A172 (cell line): ENCODE data around the gene EXTL2. TPM values are rescaled to one million over a fixed set of nuclear protein-coding genes. Genes with fewer than 3 reads are reported as not detected.
"Not testable (repeated sequence)": the region's sequence is repeated elsewhere in the genome, so short reads cannot be mapped to it uniquely, and the experiment has no call there.

Source experiments
- DNase-seq: peaks from one replicate; pipeline ENCODE4 v3.0.0-alpha.2; 2015; ENCODE audit warnings: low spot score
- total RNA-seq: library from RNA; depleted of rRNA; stranded (reverse); fragments of >200 nt; shearing (Covaris generic); gene quantifications from 2 replicates; pipeline ENCODE4 v1.2.3, GENCODE V29; 2014; rRNA removed

Gene EXTL2
- total RNA-seq, 1 experiment from 2014 or later = 24.3 TPM

DNA sequence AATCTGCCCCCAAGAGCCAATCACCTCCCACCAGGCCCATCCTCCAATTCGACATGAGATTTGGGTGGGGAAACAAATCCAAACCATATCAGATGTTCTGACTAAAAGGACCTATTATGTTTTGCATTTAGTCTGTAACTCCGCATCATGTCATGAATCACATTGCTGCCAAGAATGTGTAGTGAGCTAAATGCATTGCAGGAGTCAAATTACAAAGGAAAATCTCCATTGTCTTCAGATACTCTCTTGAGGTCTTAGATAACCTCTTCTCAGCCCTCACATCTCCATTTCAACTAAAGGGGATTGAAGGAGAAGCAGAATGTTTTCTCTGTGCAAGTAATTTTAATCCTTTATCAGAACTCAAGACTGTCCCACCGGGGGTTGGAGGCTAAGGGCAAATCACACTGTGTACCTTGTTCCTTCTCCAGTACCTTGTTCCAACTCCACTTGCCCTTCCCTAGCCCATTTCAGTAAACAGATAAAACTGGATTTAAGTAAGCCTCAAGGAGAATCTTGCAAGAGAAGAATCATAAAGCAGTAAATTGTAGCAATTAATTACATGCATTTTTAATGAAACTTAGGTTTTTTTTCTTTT lies 34.1 kb downstream of the EXTL2 start:
- peak; percentile 45 for DNase-seq

GRCh38 chr1:100855116-100855515 lies 39.5 kb downstream of the EXTL2 start:
- DNase-seq = not testable (repeated sequence)

DNA sequence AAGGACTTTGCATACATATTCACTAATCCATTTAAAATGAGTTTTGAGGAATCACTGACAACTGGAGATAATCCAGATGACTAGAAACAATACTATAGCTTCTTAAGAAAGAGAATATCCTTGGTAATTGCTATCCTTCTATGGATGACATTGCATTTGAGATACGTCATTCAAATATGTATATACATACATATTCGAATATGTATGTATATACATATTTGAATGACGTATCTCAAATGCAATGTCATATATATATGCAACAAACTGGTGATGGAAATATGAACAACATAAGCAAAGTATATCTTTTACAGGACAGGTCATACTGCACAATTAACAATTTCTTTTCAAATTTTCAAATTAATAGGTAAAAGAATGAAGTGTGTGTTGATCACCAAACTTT lies 41.7 kb downstream of the EXTL2 start:
- no peak for DNase-seq

GRCh38 chr1:100851726-100852125 lies 42.9 kb downstream of the EXTL2 start:
- no peak for DNase-seq

DNA sequence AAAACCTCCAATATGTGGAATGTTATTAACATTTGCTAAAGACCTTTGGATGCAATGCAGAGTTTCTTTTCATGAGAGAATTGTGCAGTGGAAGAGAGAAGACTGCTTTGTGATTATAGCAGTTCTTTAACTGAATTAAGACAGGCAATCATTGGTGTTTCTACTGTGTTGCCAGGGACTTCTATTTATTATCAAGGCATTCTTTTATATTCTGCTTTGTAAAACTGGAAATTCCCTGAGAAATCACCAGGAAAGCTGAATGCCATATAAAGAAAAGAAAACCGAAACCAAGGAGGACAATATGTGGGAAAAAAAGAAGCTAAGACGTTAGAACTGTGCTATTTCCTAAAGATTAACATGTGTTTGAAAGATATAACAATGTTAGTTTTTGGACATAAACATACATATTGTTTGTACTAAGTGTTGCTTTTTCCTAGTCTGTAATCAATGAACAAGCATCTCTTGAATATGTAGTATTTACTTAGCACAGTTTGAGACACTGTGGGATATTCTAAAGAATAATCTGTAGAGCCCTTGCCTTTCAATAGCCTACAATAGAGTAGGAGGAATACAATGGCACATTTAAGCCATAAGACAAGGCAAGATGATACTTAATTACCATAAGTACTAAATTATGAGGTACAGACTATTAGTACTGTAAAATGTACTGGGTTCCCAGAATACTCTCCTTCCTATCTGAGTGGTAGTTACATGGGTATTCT lies 47.1 kb downstream of the EXTL2 start:
- no peak for DNase-seq

GRCh38 chr1:100843160-100843559 lies 51.5 kb downstream of the EXTL2 start:
- not testable (repeated sequence) for DNase-seq

DNA sequence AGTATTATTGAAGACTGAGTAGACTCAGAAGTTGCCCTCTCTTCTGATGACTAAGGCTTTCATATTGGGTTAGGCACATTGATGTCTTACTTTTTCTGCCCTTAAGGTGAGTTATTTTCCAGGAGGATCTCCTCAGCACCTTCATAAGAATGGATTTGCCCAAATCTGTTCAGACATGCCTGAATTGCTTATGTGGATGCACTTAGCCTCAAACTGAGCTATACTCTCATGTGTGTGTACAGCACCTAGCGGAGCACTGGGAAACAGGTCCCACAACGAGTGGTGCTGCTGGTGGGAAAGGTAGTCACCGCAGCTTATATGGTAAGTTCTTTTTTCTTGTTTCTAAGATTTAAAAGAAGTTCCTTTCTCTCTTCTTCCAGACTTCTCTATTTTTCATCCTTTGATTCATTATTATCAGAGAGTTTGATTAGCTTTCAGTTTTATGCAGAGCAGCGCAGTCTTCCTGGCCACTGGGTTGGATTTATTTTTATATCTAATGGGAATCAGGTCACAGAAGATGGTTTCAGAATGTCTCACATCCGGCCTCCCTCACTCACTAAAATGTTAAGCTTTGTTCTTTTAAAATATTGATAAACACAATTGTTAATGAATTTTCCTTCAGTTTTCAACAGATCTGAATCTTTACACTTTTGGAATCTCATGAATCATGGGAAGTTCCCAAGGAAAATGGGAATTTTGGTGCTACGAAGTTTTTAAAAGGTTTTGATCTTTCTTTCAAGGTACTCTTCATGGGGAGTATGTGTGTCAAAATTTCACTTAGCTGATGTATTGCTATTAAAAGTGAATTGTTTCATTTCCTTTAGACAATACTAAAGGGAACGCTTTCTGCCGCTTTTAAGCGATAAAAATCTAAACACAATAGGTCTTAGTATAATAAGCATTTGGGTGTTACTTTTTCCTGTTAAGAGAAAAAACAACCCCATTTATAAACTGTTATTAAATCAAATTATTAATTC lies 58.5 kb downstream of the EXTL2 start:
- peak; percentile 23 for DNase-seq

DNA sequence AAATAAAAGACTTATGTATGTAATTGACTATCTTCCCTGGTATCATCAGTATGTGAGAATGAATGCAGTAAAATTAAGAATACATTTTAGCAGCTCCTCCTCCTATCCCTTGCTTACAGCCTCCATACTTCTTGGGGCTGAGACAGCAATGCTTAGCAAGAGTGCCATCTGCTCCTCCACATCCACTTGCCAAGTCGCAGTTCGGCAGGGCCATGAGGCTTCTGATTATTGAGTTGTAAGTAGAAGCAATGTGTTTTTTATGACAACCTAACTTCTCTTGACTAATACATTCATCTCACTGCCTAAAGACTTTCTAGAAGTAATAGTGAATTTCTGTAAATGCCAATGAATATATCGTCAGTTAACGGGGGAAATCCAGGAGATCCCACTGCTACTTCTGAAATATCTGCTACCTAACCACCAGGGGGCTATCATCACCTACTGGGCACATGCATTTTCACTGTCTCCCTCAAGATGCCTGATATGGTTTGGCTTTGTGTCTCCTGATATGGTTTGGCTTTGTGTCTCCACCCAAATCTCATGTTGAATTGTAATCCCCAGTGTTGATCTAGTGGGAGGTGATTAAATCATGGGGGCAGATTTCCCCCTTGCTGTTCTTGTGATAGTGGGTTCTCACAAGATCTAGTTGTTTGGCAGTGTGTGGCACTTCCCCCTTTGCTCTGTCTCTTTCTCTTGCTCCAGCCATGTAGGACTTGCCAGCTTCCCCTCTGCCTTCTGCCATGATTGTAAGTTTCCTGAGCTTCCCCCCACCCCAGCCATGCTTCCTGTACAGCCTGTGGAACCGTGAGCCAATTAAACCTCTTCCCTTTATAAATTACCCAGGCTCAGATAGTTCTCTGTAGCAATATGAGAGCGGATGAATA lies 59.6 kb downstream of the EXTL2 start:
- DNase-seq = peak; percentile 21

DNA sequence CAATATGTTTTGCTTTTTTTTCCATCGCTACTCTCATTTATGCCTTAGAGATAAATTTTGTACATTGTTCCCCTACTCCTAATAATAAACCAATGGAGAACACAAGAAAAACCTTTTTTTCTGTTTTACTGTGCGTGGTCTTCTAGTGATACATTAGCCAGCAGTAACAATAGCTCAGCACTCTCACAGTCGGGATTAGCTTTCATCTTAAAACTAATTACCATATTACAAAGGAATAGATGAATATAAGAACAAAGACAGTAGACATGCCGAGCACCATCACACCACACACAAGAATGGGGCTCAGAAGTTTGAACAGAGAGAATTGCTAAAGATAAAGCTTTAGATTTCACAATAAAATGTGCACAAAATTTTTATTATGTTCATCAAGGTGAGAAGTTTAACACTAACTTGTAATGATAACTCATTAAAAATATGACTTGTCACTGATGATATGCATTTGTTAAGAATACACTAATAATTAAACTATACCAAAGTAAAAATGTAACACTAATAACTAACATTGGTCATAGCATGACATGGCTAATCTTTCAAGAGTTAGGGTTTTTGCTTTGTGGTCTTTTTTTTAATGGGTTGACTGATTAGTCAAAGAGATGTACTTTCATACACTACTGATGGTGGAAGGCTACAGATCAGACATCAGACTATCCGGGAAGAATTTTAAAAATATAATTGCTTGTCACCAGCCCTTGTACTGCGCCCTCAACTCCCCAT lies 61.8 kb downstream of the EXTL2 start:
- no peak for DNase-seq

- DNase-seq = not testable (repeated sequence)
These were observed 69.0 kb downstream of the EXTL2 start for GRCh38 chr1:100825666-100826065.

Other genes with a start within 250 kb of the EXTL2 start
- gene VCAM1, start 175.1 kb downstream of the EXTL2 start, total RNA-seq = 0.05 and 1.1 TPM in 2 replicates
- gene SLC30A7, start 1.2 kb upstream of the EXTL2 start, total RNA-seq = 29.5 and 45.3 TPM in 2 replicates
- 29.5 and 39.4 TPM in 2 replicates for gene DPH5, start 130.9 kb upstream of the EXTL2 start, total RNA-seq